ENCODE measurements around the gene PZP. TPM values are rescaled to one million over a fixed set of nuclear protein-coding genes. Genes with fewer than 3 reads are reported as not detected.
"Not testable (repeated sequence)": the region's sequence is repeated elsewhere in the genome, so short reads cannot be mapped to it uniquely, and the experiment has no call there.

PZP gene
- total RNA-seq, 1 donor from 2014 or later: not detected

GRCh38 chr12:9148926-9149325 is 59.3 kb downstream of the PZP start:
- Histone ChIP-seq H3K27me3 (ENCODE audit: control insufficient read depth, insufficient read depth, low read length) (peaks cover 2% of the 10 kb centered on the region), H3K4me3 (ENCODE audit: low read depth, low read length) (no peak overlapping the region), H3K36me3 (ENCODE audit: control insufficient read depth, insufficient read depth, low read length) (no peaks in the 10 kb centered on the region)
- no peak for DNase-seq (ENCODE audit: low read depth)
- TF ChIP-seq CTCF (IDR thresholded peaks at IDR 0.05; ENCODE audit: insufficient read depth, low read length, severe bottlenecking): no peak
- FAIRE-seq: no peak

GRCh38 chr12:9147461-9147860 is 60.7 kb downstream of the PZP start:
- H3K36me3 ChIP-seq (ENCODE audit: control insufficient read depth, insufficient read depth, low read length): no peaks in the 10 kb centered on the region
- TF ChIP-seq CTCF (IDR thresholded peaks at IDR 0.05; ENCODE audit: insufficient read depth, low read length, severe bottlenecking): no peak
- H3K4me3 ChIP-seq (ENCODE audit: low read depth, low read length): no peak overlapping the region
- FAIRE-seq (no peak), DNase-seq (ENCODE audit: low read depth) (no peak)
- peaks cover 2% of the 10 kb centered on the region for H3K27me3 ChIP-seq (ENCODE audit: control insufficient read depth, insufficient read depth, low read length)

- FAIRE-seq (no peak), DNase-seq (ENCODE audit: low read depth) (no peak)
- H3K27me3 ChIP-seq (ENCODE audit: control insufficient read depth, insufficient read depth, low read length): peaks cover 2% of the 10 kb centered on the region
Observed at GRCh38 chr12:9144730-9145106, 63.5 kb downstream of the PZP start.

GRCh38 chr12:9143929-9144729 is 64.1 kb downstream of the PZP start:
- peaks cover 2% of the 10 kb centered on the region for H3K27me3 ChIP-seq (ENCODE audit: control insufficient read depth, insufficient read depth, low read length)
- TF ChIP-seq CTCF (IDR thresholded peaks at IDR 0.05; ENCODE audit: insufficient read depth, low read length, severe bottlenecking): no peak
- FAIRE-seq: peak; percentile 92
- H3K36me3 ChIP-seq (ENCODE audit: control insufficient read depth, insufficient read depth, low read length): no peaks in the 10 kb centered on the region
- H3K4me3 ChIP-seq (ENCODE audit: low read depth, low read length): no peak overlapping the region
- DNase-seq (ENCODE audit: low read depth): no peak

More at GRCh38 chr12:9144730-9145106, 63.5 kb downstream of the PZP start:
- no peak for TF ChIP-seq CTCF (IDR thresholded peaks at IDR 0.05; ENCODE audit: insufficient read depth, low read length, severe bottlenecking)
- Histone ChIP-seq H3K4me3 (ENCODE audit: low read depth, low read length) (no peak overlapping the region), H3K36me3 (ENCODE audit: control insufficient read depth, insufficient read depth, low read length) (no peaks in the 10 kb centered on the region)

- H3K36me3 ChIP-seq (ENCODE audit: control insufficient read depth, insufficient read depth, low read length): no peaks in the 10 kb centered on the region
Observed at GRCh38 chr12:9143137-9143536, 65.1 kb downstream of the PZP start.

GRCh38 chr12:9139588-9140290 is 68.5 kb downstream of the PZP start:
- H3K4me3 ChIP-seq (ENCODE audit: low read depth, low read length); H3K36me3 ChIP-seq (ENCODE audit: control insufficient read depth, insufficient read depth, low read length); H3K27me3 ChIP-seq (ENCODE audit: control insufficient read depth, insufficient read depth, low read length); FAIRE-seq; DNase-seq (ENCODE audit: low read depth): not testable (repeated sequence)

More at GRCh38 chr12:9143137-9143536, 65.1 kb downstream of the PZP start:
- peaks cover 2% of the 10 kb centered on the region for H3K27me3 ChIP-seq (ENCODE audit: control insufficient read depth, insufficient read depth, low read length)
- no peak overlapping the region for H3K4me3 ChIP-seq (ENCODE audit: low read depth, low read length)
- TF ChIP-seq CTCF (IDR thresholded peaks at IDR 0.05; ENCODE audit: insufficient read depth, low read length, severe bottlenecking): no peak
- DNase-seq (ENCODE audit: low read depth) (no peak), FAIRE-seq (no peak)
